Spleen (tissue), 11 donors: Measurements from ENCODE around the gene PTK7. TPM values are rescaled to one million over a fixed set of nuclear protein-coding genes. Genes with fewer than 3 reads are reported as not detected.
A peak's percentile ranks its signal among the peaks of the same experiment; 100 is the strongest.

Experiments
- DNase-seq: peaks from one replicate; pipeline ENCODE4 v3.0.0-alpha.2; 2020
- H3K27ac ChIP-seq, 8 donors: fragments of 200-600 bp; sonication (generic) in 7 of 8; 1 replicate in 4 of 8; 2 replicates in 4 of 8; pipeline versions ENCODE4 v1.5.0 to v1.8.0; 2016 to 2021; ENCODE audit warnings: inconsistent platforms in 4 of 8, mild to moderate bottlenecking in 4 of 8, moderate library complexity in 1 of 8
- H3K27me3 ChIP-seq, 7 donors: fragments of 200-600 bp; sonication (generic) in 6 of 7; replicated peaks in 1 of 7; 1 replicate in 4 of 7; 2 replicates in 3 of 7; pipeline versions ENCODE4 v1.5.0 to v1.8.0; 2016 to 2021; ENCODE audit warnings: inconsistent platforms in 3 of 7, mild to moderate bottlenecking in 1 of 7
- H3K36me3 ChIP-seq, 6 donors: fragments of 200-600 bp; sonication (generic) in 5 of 6; 1 replicate in 4 of 6; 2 replicates in 2 of 6; pipeline versions ENCODE4 v1.5.0 to v1.8.0; 2016 to 2021; ENCODE audit warnings: inconsistent platforms in 2 of 6
- H3K4me1 ChIP-seq, 6 donors: fragments of 200-600 bp; sonication (generic) in 5 of 6; 1 replicate in 3 of 6; 2 replicates in 3 of 6; pipeline versions ENCODE4 v1.5.0 to v1.8.0; 2016 to 2021; ENCODE audit warnings: inconsistent platforms in 3 of 6
- H3K4me3 ChIP-seq, 8 donors: fragments of 200-600 bp; sonication (generic) in 7 of 8; 1 replicate in 4 of 8; 2 replicates in 4 of 8; pipeline versions ENCODE4 v1.5.0 to v1.8.0; 2016 to 2021; ENCODE audit warnings: inconsistent platforms in 4 of 8, mild to moderate bottlenecking in 4 of 8, moderate library complexity in 2 of 8
- H3K9me3 ChIP-seq, 8 donors: fragments of 200-600 bp; sonication (generic) in 7 of 8; 1 replicate in 4 of 8; 2 replicates in 4 of 8; pipeline versions ENCODE4 v1.5.0 to v1.8.0; 2016 to 2021; ENCODE audit warnings: inconsistent platforms in 4 of 8
- POLR2A ChIP-seq, 3 donors: fragments of 450-650 bp; IDR thresholded peaks; one replicate each; pipeline ENCODE4 v1.5.1; 2017; ENCODE audit warnings: antibody characterized with exemption in 3 of 3, mild to moderate bottlenecking in 1 of 3
- POLR2AphosphoS5 ChIP-seq, 3 donors: sonication (generic); formaldehyde crosslinking; IDR thresholded peaks; one replicate each; pipeline ENCODE4 v1.5.1; 2017; ENCODE audit warnings: antibody characterized with exemption in 3 of 3
- WGBS, 5 donors: extraction: QIAGEN DNeasy Blood & Tissue Kit in 3 of 5; methylation state at CpG; one replicate each; pipeline versions ENCODE4 v1.1.5 to v1.1.7; 2013 to 2018; 5-methylcytosine and 5-hydroxymethylcytosine counted together
- intact Hi-C: fragments of 100-400 bp; cut with DNase I; formaldehyde crosslinking; loops from one replicate; pipeline ENCODE4 v1.15.0; 2023; ENCODE audit warnings: low total_unique reads
- polyA plus RNA-seq, 3 donors: library from polyadenylated mRNA; stranded (reverse); fragments of 200-250 nt; gene quantifications; one replicate each; pipeline ENCODE4 v1.2.1, GENCODE V29; 2013
- total RNA-seq, 7 donors: library from RNA; depleted of rRNA in 3 of 7; stranded (reverse); fragments of >200 nt in 3 of 7; fragmentation: NEBNext Ultra II Directional in 4 of 7; extraction: Animal tissue kit (Norgen Biotek cat#: 25700) in 4 of 7; gene quantifications; one replicate each; pipeline versions ENCODE4 v1.1.0 to v1.2.1, GENCODE V29; 2016 to 2021
- TF ChIP-seq, protein P1 (sequence below), 11 experiments: fragments of 200-600 bp in 7 of 11; fragments of 450-650 bp in 4 of 11; sonication (generic) in 4 of 11; IDR thresholded peaks in 8 of 11; conservative IDR thresholded peaks in 3 of 11; 1 replicate in 7 of 11; 2 replicates in 4 of 11; pipeline versions ENCODE4 v1.4.0 to v1.8.0; 2016 to 2021; ENCODE audit warnings: antibody characterized with exemption in 11 of 11, inconsistent platforms in 4 of 11, mild to moderate bottlenecking in 1 of 11
- donor health status: healthy with polysubstance abuse.
- donor health status: DM: no; HTN: no; CAD: no; lungs with moderate emphysema.
- donor health status: DM: no; HTN: no; CAD: no.
- donor health status: Bipolar disorder and iron deficiency.
- donor health status: healthy.
- donor health status: DM: no; HTN: no; CAD: no.
- donor health status: DM: yes; HTN: yes; CAD: no.

The PTK7 gene
- total and polyA plus RNA-seq, 10 donors = 6.0 to 66.4 (median 25.9) TPM

DNA sequence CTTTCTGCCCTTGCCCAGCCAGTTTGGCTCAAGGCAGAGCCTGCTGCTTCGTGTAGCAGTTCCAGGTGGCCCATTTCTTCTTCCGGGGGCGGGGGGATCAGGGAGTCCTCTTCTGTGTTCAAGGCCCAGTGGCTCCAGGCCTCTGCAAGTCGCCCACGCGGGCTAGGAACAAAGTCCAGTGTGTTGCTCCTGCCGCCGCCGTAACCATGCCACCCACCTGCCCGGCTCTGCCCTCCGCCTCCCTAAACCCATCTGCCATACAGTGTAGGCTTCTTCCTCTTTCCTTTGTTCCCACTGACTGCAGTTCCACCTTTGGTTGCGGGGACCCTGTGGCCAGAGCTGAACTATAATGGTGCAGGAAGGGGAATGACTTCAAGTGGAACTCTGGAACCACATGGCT, 51.1 kb downstream of the PTK7 start:
- no peak for TF ChIP-seq POLR2AphosphoS5 (IDR thresholded peaks at IDR 0.05)
- TF ChIP-seq, protein P1, sequence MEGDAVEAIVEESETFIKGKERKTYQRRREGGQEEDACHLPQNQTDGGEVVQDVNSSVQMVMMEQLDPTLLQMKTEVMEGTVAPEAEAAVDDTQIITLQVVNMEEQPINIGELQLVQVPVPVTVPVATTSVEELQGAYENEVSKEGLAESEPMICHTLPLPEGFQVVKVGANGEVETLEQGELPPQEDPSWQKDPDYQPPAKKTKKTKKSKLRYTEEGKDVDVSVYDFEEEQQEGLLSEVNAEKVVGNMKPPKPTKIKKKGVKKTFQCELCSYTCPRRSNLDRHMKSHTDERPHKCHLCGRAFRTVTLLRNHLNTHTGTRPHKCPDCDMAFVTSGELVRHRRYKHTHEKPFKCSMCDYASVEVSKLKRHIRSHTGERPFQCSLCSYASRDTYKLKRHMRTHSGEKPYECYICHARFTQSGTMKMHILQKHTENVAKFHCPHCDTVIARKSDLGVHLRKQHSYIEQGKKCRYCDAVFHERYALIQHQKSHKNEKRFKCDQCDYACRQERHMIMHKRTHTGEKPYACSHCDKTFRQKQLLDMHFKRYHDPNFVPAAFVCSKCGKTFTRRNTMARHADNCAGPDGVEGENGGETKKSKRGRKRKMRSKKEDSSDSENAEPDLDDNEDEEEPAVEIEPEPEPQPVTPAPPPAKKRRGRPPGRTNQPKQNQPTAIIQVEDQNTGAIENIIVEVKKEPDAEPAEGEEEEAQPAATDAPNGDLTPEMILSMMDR (IDR thresholded peaks at IDR 0.05 in 8 of 11, conservative IDR thresholded peaks at IDR 0.05 in 3 of 11) = no peak
- no peak for TF ChIP-seq POLR2A (IDR thresholded peaks at IDR 0.05)
- H3K36me3 ChIP-seq = no peaks in the 10 kb centered on the region
- WGBS, 5 donors = 79 to 88% (median 85%) methylated on average over 8 to 12 of the region's 12 CpGs
- no peak for DNase-seq
- no peak overlapping the region for H3K4me3 ChIP-seq
- peak overlapping the region in 1 of 8 donors; percentile 23 for H3K27ac ChIP-seq
- peaks cover 0 to 16% (median 4%) of the 10 kb centered on the region in 6 donors for H3K4me1 ChIP-seq
- peaks cover 0 to 5% (median 0%) of the 10 kb centered on the region in 7 donors for H3K27me3 ChIP-seq
- intact Hi-C loops = no loop called here
- H3K9me3 ChIP-seq = no peaks in the 10 kb centered on the region

DNA sequence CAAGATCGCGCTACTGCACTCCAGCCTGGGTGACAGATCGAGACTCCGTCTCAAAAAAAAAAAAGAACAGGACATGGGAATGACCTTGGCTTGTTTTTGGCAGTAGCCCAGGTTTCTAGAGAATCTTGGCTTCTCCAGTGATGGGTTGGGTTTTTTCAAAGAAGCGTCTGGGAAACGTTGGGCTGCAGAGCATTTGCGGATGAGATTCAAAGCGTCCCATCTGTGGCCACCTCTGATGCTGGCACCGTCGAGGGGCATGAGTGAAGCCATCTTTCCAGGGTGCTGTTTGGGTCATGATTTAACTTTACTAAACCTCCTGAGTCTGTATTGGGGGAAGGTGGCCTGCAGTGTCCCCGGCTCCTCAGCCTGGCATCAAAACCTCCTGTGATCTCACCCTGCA, 51.8 kb downstream of the PTK7 start:
- DNase-seq = no peak
- Histone ChIP-seq H3K36me3 (no peaks in the 10 kb centered on the region), H3K4me1 (peaks cover 0 to 16% (median 4%) of the 10 kb centered on the region in 6 donors), H3K27ac (no peak overlapping the region), H3K4me3 (no peak overlapping the region), H3K27me3 (peaks cover 0 to 5% (median 0%) of the 10 kb centered on the region in 7 donors), H3K9me3 (no peaks in the 10 kb centered on the region)
- TF ChIP-seq, protein P1 (IDR thresholded peaks at IDR 0.05 in 8 of 11, conservative IDR thresholded peaks at IDR 0.05 in 3 of 11) = no peak
- TF ChIP-seq POLR2A (IDR thresholded peaks at IDR 0.05) = no peak
- TF ChIP-seq POLR2AphosphoS5 (IDR thresholded peaks at IDR 0.05) = no peak
- WGBS, 5 donors = 69 to 79% (median 75%) methylated on average over 11 of the region's 11 CpGs
- intact Hi-C loops = no loop called here

DNA sequence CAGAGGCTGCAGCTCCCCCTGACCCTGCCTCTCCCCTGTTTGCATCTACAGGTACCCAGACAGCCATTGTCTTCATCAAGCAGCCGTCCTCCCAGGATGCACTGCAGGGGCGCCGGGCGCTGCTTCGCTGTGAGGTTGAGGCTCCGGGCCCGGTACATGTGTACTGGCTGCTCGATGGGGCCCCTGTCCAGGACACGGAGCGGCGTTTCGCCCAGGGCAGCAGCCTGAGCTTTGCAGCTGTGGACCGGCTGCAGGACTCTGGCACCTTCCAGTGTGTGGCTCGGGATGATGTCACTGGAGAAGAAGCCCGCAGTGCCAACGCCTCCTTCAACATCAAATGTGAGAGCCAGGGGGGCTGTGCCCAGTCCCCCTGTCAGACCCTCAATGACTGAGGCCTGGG, 52.8 kb downstream of the PTK7 start:
- H3K36me3 ChIP-seq = no peaks in the 10 kb centered on the region
- TF ChIP-seq POLR2AphosphoS5 (IDR thresholded peaks at IDR 0.05) (no peak), POLR2A (IDR thresholded peaks at IDR 0.05) (no peak)
- TF ChIP-seq, protein P1 (IDR thresholded peaks at IDR 0.05 in 8 of 11, conservative IDR thresholded peaks at IDR 0.05 in 3 of 11) = no peak
- H3K4me1 ChIP-seq = peaks cover 0 to 16% (median 4%) of the 10 kb centered on the region in 6 donors
- intact Hi-C loops = no loop called here
- WGBS, 5 donors = 84 to 93% (median 91%) methylated on average over 4 to 16 of the region's 16 CpGs
- DNase-seq = no peak
- peaks cover 0 to 5% (median 0%) of the 10 kb centered on the region in 7 donors for H3K27me3 ChIP-seq
- no peaks in the 10 kb centered on the region for H3K9me3 ChIP-seq
- no peak overlapping the region for H3K27ac ChIP-seq
- H3K4me3 ChIP-seq = no peak overlapping the region

DNA sequence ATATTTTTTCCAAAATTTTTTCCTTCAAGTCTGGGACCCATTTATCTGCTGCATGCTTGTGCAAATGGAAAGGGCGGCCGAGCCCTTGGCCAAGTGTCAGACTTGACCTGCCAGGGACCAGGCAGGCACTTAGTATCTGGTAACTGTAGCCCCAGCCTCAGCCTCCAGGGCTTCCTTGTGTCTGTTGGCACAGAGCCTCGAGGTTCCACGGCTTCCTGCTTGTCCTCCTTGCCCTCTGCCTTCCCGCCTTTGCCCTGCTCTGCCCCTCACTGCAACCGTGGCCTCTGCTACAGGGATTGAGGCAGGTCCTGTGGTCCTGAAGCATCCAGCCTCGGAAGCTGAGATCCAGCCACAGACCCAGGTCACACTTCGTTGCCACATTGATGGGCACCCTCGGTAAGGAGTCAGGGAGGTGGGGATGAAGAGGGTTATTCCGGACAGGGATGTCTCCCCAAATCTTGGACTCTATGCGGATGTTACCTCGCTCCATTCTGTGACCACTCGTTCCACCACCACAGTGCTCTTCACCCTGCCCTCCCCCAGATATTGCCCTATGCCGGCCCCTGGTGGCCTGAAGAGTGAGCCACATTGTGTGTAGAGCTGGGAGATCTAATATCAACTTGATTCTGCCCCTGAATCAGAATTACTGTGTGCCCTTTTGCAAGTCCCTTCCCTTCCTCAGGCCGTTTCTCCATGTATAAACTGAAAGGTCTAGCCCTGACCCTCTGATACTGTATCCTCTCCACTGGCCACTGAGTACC, 53.5 kb downstream of the PTK7 start:
- H3K4me3 ChIP-seq = no peak overlapping the region
- intact Hi-C loops = no loop called here
- no peaks in the 10 kb centered on the region for H3K9me3 ChIP-seq
- H3K27ac ChIP-seq = no peak overlapping the region
- no peak for DNase-seq
- WGBS, 5 donors = 46 to 68% (median 54%) methylated on average over 15 of the region's 15 CpGs
- H3K4me1 ChIP-seq = peaks cover 0 to 16% (median 4%) of the 10 kb centered on the region in 6 donors
- TF ChIP-seq, protein P1 (IDR thresholded peaks at IDR 0.05 in 8 of 11, conservative IDR thresholded peaks at IDR 0.05 in 3 of 11) = peak in 6 of 11 experiments; percentile 13 to 46 (median 34)
- no peak for TF ChIP-seq POLR2A (IDR thresholded peaks at IDR 0.05)
- peaks cover 0 to 5% (median 0%) of the 10 kb centered on the region in 7 donors for H3K27me3 ChIP-seq
- H3K36me3 ChIP-seq = no peaks in the 10 kb centered on the region
